Ammon's horn (tissue), 1 donor: ENCODE results near the gene PDCD10.

Experiments
- DNase-seq: peaks from one replicate; pipeline ENCODE4 v3.0.0-alpha.2; 2016; ENCODE audit warnings: low spot score

The PDCD10 gene

GRCh38 chr3:167679526-167679925 is 55.2 kb downstream of the PDCD10 start:
- no peak for DNase-seq

DNA sequence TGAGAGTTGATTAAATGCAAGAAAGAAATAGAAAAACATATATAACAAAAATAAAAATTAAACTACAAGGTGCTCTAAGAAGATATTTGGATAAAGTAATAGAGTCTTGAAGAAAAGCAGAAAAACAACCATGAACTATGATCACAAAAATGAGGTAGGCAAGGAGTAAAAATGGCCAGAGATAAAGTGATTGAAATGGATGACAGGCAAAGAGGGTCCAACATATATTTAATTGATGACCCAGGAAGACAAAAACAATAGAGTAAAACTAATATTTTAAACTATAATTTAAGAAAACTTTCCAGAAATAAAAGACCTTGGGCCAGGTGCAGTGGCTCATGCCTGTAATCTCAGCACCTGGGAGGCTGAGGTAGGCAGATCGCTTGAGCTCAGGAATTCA is 58.8 kb downstream of the PDCD10 start:
- DNase-seq = no peak

DNA sequence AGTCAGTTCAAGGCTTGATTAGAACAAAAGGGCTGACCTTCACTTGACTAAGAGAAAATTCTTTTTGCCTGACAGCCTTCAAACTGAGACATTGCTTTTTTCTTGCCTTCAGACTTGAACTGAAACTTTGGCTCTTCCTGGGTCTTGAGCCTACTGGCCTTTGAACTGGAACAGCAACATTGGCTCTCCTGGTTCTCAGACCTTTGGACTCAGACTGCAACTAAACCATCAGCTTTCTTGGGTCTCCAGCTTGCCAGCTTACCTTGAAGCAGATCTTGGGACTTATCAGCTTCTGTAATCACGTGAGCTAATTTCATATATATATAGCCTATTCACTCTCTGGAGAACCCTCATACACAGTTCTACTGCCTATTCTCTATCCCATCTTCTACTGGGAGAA is 61.5 kb downstream of the PDCD10 start:
- no peak for DNase-seq

DNA sequence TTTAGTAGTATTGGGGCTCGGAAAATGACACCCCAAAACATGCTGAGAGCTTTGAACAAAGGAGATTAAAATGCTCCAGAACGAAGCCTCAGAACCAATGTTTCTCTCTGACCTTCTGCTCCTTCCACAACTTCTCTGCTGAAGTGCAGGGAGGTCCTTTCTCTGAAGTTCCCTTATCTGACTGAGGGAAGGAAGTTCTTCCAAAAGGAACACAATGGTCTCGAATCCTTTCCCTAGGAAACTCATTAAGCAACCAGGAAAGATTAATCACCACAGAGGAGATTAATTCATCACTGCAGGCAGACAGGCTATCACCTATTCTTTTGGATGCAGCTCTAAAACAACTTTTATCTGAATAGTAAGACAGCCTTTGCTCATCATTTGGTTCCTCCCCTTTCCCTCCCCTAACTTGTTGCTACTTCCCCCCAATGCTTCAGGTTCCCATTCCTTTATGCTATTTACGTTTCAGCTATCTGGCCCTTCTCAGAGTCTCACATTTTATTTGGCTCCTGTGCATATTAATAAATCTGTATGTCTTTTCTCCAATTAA is 62.7 kb downstream of the PDCD10 start:
- no peak for DNase-seq

- no peak for DNase-seq
These were observed 65.0 kb downstream of the PDCD10 start for GRCh38 chr3:167669699-167670098.

- DNase-seq = no peak
These were observed 66.0 kb downstream of the PDCD10 start for GRCh38 chr3:167668651-167669050.

GRCh38 chr3:167666563-167666962 is 68.1 kb downstream of the PDCD10 start:
- no peak for DNase-seq

- DNase-seq = no peak
These were observed 71.7 kb downstream of the PDCD10 start for GRCh38 chr3:167662919-167663400.

DNA sequence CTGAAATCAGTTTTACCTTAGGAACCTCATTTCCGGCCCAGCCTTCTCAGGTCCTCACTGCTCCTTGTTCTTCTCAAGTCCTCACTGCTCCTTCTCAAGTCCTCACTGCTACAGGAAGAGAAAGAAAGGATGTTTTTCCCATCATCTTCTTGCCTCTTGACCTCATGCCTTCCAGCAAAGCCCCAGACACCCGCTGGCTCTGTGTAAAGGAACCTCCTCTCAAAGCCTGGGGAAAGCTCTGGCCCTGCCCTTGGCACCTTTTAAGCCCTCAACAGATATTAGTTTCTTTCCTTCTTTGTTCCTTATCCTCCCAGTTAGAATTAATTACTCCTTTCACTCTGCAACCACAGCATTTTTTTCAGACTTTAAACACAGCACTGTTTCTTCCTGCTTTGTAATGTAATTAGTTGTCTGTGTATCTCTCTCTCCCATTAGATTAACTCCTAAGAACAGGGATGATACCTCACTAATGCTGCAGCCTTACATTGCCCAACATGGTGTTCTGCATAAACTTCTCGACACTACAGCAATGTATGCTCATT is 76.9 kb downstream of the PDCD10 start:
- no peak for DNase-seq

- no peak for DNase-seq
These were observed 77.9 kb downstream of the PDCD10 start for GRCh38 chr3:167656821-167657220.

DNA sequence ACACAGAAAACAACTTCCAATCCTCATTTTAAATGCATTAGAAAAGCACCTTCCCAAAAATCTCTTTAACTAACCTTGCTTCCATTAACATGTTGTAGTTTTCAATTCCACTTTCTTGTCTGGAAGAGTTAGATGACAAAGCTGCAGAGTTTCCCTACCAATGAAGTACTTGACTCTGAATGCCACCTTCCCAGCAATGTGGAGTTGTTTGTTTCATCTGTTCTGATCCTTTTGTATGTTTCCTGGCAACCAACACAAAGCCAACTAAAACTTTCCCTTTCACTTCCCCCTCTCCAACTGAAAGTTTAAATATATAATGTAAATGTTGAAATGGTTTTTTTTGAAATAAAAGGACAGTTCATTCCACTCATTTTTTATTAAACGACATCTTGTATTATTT is 80.9 kb downstream of the PDCD10 start, which contains the start of gene WDR49:
Gene WDR49 (minus strand): TSS at position 183 of the 400 bp plus-strand sequence. CDS start 517 bp downstream, outside the sequence.
- peak; percentile 21 for DNase-seq

DNA sequence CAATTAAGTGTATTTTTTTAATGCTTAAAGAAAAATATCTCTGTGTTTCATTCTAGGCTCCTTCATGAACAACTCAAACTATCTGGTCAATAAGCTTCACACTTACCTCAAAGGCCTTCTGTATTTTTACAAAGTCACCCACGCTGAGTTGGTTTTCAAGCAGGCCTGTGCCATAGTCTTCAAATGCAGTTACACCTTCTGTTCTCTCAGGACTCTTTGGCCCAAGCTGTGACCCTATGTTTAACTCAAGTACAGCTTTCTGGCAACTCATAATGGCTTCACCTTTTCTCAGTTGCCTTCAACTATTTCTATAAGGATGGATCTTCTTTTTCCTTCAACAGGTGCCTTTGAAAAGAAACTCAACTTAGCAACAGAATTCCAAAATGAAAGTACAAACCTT is 81.5 kb downstream of the PDCD10 start:
- no peak for DNase-seq

DNA sequence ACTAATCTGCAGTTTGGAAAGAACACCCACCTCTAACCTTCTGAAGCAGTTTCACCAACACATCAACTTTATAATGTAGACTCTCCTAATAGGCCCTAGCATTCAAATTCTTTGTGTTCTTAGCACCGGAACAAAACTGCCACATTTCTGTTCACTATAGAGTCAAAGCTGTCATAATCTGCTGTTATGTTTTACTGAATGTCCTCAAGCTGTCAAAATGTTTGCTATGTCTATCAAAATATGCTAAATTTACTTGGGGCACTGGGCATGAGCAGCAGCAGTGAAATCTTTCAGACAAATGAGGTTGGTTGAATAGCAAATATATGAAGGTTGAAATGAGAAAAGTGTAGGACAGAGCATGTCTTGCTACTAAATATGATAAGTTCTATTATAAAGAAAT is 82.9 kb downstream of the PDCD10 start:
- no peak for DNase-seq

DNA sequence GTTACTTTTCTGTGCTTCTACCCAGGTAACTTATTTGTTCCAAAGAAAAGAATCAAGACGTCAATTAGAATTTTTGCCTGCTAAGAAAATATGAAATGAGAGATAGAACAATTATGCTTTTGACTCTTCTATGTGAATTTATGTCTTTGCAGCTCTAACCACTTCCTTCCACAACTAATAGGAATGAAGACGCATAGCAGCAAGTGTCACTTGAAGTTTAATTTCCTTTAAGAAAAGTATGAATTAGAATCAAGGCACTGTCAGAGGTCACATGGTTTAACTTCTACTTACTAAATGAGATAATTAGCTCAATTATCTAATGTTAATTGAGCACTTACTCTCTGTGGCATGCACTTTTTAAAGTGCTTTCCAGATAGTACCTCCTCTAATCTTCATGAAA is 84.2 kb downstream of the PDCD10 start:
- DNase-seq = no peak

DNA sequence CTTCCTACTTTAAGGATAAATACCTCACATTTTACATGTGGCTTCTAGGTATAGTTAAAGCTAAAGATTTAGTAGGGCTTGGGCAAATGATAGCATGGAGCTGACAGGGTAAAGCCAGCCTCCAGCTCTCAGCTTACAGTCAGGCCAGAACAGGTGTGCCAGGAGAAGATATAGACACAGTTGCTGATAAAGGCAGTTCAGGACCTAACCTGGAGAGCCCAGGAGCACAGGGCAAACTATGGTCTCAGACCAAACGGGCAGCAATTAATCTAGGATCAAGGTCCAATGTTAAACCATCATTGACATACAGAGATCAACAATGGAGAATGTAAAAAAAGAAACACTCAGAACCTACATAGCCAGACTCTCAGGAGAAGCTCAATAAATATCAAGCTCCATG is 84.9 kb downstream of the PDCD10 start:
- no peak for DNase-seq

DNA sequence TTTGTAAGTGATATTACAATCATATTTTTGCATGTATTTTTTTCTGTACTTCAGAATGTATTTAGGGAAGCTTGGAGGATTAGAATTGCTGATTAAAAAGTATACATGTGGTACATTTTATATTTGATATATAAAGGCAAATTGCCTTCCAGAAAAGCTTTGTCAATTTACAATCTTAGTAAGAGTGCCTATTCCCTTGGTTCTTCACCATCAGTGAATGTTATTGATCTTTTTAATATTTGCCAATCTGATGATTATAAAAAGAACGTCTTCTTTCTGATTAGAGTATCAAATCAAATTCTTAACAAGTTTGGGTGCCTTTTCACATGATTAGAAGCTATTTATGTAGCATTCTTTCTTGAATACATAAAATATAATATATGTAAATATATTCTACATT is 90.1 kb downstream of the PDCD10 start:
- no peak for DNase-seq
